GM18519 (cell line): ENCODE results near the gene SLC22A17.

Source experiments
- ATAC-seq: cut with Tn5 transposase; IDR thresholded peaks from one replicate; pipeline ENCODE4 v1.9.1; 2021; ENCODE audit warnings: mild to moderate bottlenecking, moderate library complexity; ENCODE audit not compliant: unreplicated experiment, low FRiP score

SLC22A17 gene

DNA sequence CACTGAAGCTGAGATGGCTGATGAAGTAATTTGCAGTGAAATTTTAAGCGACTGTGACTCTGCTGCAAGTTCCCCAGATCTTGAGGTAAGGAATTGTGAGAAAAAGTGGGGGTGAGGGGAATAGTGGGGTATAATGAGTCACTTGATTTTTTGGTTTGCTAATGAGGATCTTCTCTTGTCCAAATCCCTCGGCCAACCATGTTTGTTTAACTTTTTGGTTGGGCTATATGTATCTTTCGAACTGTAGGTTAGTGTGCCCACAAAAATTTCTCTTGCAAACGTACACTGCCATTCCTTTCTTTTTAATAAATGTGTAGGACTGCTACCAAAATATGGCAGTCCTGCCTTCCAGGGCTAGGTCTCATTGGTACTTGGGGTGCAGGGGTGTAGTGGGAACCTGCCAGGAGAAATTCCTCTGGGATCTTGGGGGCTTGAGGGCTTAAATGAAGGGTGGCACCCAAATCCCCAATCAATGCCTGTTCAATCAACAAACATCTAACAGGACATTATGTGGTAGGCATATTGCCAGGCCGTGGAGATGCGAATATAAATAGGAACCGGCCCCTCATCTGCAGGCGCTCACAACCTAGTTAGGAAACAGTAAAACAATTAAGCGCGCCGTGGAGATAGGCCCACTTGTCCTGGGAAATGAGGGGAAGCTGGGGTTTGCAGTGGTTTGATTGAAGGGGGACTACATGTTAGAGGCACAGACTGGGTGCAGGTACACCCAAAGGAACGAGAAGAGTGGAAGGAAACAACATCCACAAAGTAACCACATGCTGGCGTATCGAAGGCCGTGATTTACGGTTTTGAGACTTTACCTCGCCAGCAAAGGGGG lies 32.7 kb downstream of the SLC22A17 start:
- ATAC-seq = no peak

- no peak for ATAC-seq
These were observed 36.4 kb downstream of the SLC22A17 start for GRCh38 chr14:23316300-23316699.

DNA sequence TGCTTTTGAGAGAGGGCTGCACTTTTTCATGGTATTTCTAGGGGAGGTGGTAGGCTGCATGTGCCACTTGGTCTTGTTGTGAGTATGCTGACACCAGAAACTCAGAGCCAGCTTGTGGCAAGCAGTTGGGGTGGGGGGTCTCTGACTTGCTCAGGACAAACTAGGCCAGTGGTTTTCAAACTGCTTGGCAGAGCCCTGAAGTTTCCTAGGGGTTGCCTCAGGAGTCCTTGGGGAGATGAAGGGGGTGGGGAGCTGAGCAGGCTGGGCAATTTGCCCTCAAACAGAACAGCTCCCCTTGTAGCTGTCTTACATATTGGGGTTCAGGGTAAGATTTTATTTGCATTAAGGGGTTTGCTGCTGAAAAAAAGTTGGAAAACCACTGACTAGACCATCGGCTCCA lies 42.1 kb downstream of the SLC22A17 start:
- no peak for ATAC-seq

GRCh38 chr14:23308721-23309445 lies 43.8 kb downstream of the SLC22A17 start:
- no peak for ATAC-seq

DNA sequence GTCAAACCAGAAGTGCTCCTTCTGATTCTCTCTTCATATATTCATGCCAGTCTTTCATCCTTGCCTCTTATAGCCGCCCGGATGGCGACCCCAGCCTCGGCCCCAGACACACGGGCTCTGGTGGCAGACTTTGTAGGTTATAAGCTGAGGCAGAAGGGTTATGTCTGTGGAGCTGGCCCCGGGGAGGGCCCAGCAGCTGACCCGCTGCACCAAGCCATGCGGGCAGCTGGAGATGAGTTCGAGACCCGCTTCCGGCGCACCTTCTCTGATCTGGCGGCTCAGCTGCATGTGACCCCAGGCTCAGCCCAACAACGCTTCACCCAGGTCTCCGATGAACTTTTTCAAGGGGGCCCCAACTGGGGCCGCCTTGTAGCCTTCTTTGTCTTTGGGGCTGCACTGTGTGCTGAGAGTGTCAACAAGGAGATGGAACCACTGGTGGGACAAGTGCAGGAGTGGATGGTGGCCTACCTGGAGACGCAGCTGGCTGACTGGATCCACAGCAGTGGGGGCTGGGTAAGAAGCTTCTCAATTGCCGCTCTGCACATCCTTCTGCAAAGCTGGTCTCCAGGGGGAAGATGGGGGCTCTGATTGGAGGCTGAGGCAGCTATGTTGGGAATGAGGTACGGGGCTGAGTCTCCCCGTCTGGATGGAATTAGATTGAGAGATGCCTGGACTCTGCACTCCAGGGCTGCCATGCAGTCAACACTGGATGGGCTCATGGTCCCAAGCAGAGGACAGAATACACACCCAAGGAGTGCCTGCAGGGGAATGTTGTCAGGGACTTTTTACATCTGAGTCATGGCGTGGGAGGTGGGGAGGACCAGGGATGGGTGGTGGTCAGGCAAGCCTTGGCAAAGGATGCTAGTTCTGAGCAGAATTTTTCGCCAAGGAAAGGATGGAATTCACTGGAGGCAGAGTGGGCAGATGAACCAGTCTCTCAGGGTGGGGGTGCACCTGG lies 44.7 kb downstream of the SLC22A17 start:
- no peak for ATAC-seq

- no peak for ATAC-seq
These were observed 45.5 kb downstream of the SLC22A17 start for GRCh38 chr14:23307146-23307530.

DNA sequence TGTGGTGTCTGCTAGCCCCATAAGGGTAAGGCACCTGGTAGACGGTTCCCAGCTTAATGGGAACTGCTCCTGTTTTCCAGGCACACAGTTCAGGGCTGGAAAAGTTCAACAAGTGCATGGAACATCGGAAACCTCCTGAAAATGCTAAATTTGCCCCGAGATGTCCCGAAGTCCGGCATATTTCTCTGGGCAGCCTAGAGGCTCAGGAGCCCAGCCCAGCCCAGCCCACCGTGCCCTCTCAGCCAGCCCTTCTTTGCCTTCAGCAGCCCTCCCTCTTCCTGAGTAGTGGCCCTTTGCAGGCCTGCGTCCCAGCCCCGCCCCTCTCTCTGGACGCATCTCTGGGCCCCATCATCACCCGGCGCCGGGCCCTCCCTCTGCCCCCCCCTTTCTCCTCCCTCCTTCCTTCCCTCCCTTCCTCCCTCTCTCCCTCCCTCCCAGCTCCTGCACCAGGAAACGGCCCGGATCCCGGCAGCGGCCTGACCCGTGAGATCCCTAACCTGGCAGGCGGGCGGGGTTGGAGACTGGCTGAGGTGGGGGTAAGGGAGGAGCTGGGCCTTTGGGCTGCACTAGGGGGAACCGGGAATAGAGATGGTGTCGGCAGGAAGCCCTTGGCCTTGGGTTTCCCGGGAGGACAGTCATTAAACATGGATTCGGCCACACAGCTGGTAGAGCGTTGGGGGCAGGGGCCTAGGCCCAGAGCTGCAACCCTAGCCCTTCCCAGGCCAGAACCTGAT lies 46.1 kb downstream of the SLC22A17 start, which contains the start of gene BCL2L2:
Gene BCL2L2, plus strand, starts transcription at position 422 of the 734 bp plus-strand sequence. CDS start 935 bp downstream, outside the sequence.
- no peak for ATAC-seq

- peak; percentile 10 for ATAC-seq
These were observed 50.1 kb downstream of the SLC22A17 start, which contains the start of gene PPP1R3E for GRCh38 chr14:23302290-23303225. Gene PPP1R3E (minus strand): TSS chr14:23302859. CDS start chr14:23302576, 283 bp downstream.

GRCh38 chr14:23301969-23302289 lies 50.8 kb downstream of the SLC22A17 start:
- peak; percentile 1 for ATAC-seq

- ATAC-seq = peak; percentile 62
These were observed 51.3 kb downstream of the SLC22A17 start for GRCh38 chr14:23301288-23301968.

DNA sequence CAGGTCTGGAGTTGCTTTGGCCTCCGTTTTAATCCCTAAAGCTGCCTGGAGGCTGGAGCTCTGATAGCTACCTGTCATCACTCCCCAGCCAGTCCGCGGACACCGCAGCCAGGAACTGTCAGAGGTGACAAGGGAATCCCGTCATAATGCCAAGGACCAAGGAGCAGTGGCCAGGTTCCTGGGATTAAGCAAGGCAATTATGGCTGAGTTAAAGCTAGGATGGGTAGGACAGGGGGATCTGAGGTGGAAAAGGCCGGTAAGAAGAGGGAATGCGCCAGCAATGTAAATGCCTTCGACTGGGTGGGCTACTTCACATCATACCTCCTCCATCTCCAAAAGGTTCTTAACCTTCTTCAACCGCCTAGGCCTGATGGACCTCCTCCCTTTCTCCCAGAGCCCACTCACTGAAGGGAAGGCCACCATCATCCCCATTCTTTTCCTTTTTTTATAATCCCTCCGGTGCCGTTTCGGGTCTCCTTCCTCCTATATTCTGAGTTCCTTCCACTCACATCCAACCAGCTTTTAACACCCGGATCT lies 51.9 kb downstream of the SLC22A17 start:
- no peak for ATAC-seq

- no peak for ATAC-seq
These were observed 52.6 kb downstream of the SLC22A17 start for GRCh38 chr14:23299986-23300686.

DNA sequence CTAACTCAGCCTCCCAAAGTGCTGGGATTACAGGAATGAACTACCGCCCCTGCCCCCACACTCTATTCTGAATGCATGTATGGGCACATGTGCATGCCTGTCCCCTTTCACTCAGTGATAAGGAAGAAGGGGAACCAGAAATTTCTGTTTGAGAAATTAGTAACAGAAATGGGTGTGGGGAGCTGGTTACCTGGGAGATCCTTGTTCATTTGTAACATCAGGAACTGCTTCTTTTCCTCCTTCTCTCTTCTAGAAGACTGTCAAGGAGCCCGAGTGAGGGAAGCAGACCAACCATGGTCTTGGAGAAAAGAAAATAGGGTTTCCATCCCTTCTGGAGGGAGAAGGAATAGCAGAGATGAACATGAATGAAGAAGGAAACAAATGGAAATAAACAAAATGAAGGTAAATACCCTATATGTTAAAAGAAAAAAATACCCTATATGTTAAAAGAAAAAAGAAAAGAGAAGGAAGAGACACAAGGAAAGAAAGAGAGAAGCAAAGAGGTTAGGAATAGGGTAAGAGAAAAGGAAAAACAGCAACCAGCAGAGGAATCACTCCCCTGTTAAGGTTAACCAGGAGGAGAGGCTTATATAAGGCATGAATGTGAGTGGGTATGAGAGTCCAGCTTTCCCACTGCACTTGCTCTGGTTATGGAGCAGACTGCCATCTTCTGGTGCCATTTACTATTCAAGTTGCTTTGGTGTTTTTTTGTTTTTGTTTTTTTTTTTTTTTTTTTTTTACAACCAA lies 53.3 kb downstream of the SLC22A17 start:
- no peak for ATAC-seq

GRCh38 chr14:23297611-23298277 lies 54.9 kb downstream of the SLC22A17 start:
- no peak for ATAC-seq

GRCh38 chr14:23297096-23297495 lies 55.6 kb downstream of the SLC22A17 start:
- ATAC-seq = no peak
